K562 (cell line): ENCODE data around the gene CBFA2T3. TPM values are rescaled to one million over a fixed set of nuclear protein-coding genes. Genes with fewer than 3 reads are reported as not detected.

ENCODE experiments used
- CCNT2 ChIP-seq: IDR thresholded peaks from 2 replicates; pipeline ENCODE4 v1.6.1; 2011; ENCODE audit warnings: borderline replicate concordance, low read depth, mild to moderate bottlenecking, moderate library complexity, mixed read lengths, low read length; ENCODE audit not compliant: insufficient read length; ENCODE audit errors: extremely low read depth
- CHD4 ChIP-seq: fragments of 200-600 bp; sonication (generic); IDR thresholded peaks from 3 replicates; pipeline ENCODE4 v1.6.1; 2012; ENCODE audit warnings: low read depth, mild to moderate bottlenecking, mixed read lengths, low read length, inconsistent platforms; ENCODE audit not compliant: insufficient read depth, insufficient replicate concordance, poor library complexity, severe bottlenecking
- ZBTB12 ChIP-seq: fragments of 250-450 bp; sonication (Bioruptor Pico); IDR thresholded peaks from 2 replicates; pipeline ENCODE4 v1.4.0; 2020
- ZNF232 ChIP-seq: sonication (generic); formaldehyde crosslinking; IDR thresholded peaks from 2 replicates; pipeline ENCODE4 v1.8.0; 2022; ENCODE audit warnings: mild to moderate bottlenecking, missing genetic modification reagents
- ZNF280A ChIP-seq: fragments of 450-650 bp; IDR thresholded peaks from 2 replicates; pipeline ENCODE4 v1.6.1; 2018; ENCODE audit warnings: mild to moderate bottlenecking, low read depth; ENCODE audit not compliant: partially characterized antibody
- ZNF407 ChIP-seq: fragments of 450-650 bp; IDR thresholded peaks from 2 replicates; pipeline ENCODE4 v1.6.1; 2016; ENCODE audit warnings: low read depth
- ZNF609 ChIP-seq: sonication (generic); formaldehyde crosslinking; IDR thresholded peaks from 2 replicates; pipeline ENCODE4 v1.8.1; 2023; ENCODE audit warnings: missing genetic modification reagents, mild to moderate bottlenecking, borderline replicate concordance
- ZSCAN32 ChIP-seq: fragments of 450-650 bp; formaldehyde crosslinking; IDR thresholded peaks from 2 replicates; pipeline ENCODE4 v1.4.0; 2020; ENCODE audit warnings: mild to moderate bottlenecking, moderate library complexity
- polyA plus RNA-seq, 8 experiments: library from polyadenylated mRNA; depleted of rRNA in 4 of 8; stranded (reverse) in 5 of 8; unstranded in 3 of 8; fragments of >200 nt; fragmentation: Nextera tagmentation in 2 of 8; fragmentation: Illumina TruSeq in 1 of 8; extraction: Ambion mirVana in 2 of 8; extraction: Trizol in 1 of 8; gene quantifications; 2 replicates each; pipeline versions ENCODE4 v1.2.1 to v1.2.3, GENCODE V29; 2011 to 2014; ENCODE audit warnings: inconsistent platforms in 1 of 8, missing spikeins in 1 of 8
- total RNA-seq, 7 experiments: library from RNA; depleted of rRNA in 6 of 7; stranded (reverse); fragments of >200 nt in 6 of 7; fragmentation: Illumina TruSeq in 2 of 7; extraction: Trizol in 2 of 7; gene quantifications; 2 replicates each; pipeline versions ENCODE4 v1.2.1 to v1.2.3, GENCODE V29; 2011 to 2021; ENCODE audit warnings: low replicate concordance in 1 of 7

The CBFA2T3 gene
- total and polyA plus RNA-seq, 9 of the 15 experiments (the other 6 are each of a cell fraction or from before 2014, with no cell fraction given): 2.3 to 145 (median 6.7) TPM

- TF ChIP-seq ZSCAN32 (0 out of 2 replicates have a peak, but pooled peaks have one; percentile 22), ZNF280A (no peak), CCNT2 (peak; percentile 100), CHD4 (no peak), ZBTB12 (peak; percentile 63), ZNF609 (CRISPR knock-in tag) (peak; percentile 100), ZNF232 (CRISPR knock-in tag) (0 out of 2 replicates have a peak, but pooled peaks have one; percentile 29), ZNF407 (no peak)
Observed at GRCh38 chr16:89004209-89004831, 27.3 kb upstream of the CBFA2T3 start (continued).
